Loucy (cell line): ENCODE data around the gene SPOCK1.
"Not testable (repeated sequence)": the region's sequence is repeated elsewhere in the genome, so short reads cannot be mapped to it uniquely, and the experiment has no call there.

Experiments used
- H2AFZ ChIP-seq: fragments of 200-600 bp; sonication (generic); 2 replicates; pipeline ENCODE4 v1.6.0; 2016; ENCODE audit warnings: antibody characterized with exemption, mild to moderate bottlenecking, low read length, moderate library complexity
- H3F3A ChIP-seq: fragments of 200-600 bp; 2 replicates; pipeline ENCODE4 v1.6.0; 2016; ENCODE audit warnings: antibody characterized with exemption, low read depth, mild to moderate bottlenecking
- H3K27me3 ChIP-seq: fragments of 200-600 bp; sonication (generic); 2 replicates; pipeline ENCODE4 v1.6.1; 2014; ENCODE audit warnings: low read length, mild to moderate bottlenecking; ENCODE audit not compliant: insufficient read depth, poor library complexity, severe bottlenecking
- H3K36me3 ChIP-seq: fragments of 200-600 bp; sonication (generic); 2 replicates; pipeline ENCODE4 v1.6.1; 2016; ENCODE audit warnings: low read length; ENCODE audit not compliant: insufficient read depth
- H3K4me1 ChIP-seq: fragments of 200-600 bp; sonication (generic); 2 replicates; pipeline ENCODE4 v1.5.1; 2014; ENCODE audit warnings: low read length, mild to moderate bottlenecking; ENCODE audit not compliant: insufficient read depth, poor library complexity, severe bottlenecking
- H3K4me2 ChIP-seq: fragments of 200-600 bp; sonication (generic); 2 replicates; pipeline ENCODE4 v1.6.0; 2014; ENCODE audit warnings: antibody characterized with exemption, low read length, low read depth, mild to moderate bottlenecking; ENCODE audit not compliant: poor library complexity, severe bottlenecking
- H3K4me3 ChIP-seq: fragments of 200-600 bp; sonication (generic); 2 replicates; pipeline ENCODE4 v1.5.1; 2014; ENCODE audit warnings: low read length, mild to moderate bottlenecking, mixed read lengths; ENCODE audit not compliant: poor library complexity, severe bottlenecking
- H3K79me2 ChIP-seq: fragments of 200-600 bp; sonication (generic); 2 replicates; pipeline ENCODE4 v1.6.1; 2014; ENCODE audit warnings: low read length; ENCODE audit not compliant: insufficient read depth
- H3K9ac ChIP-seq: fragments of 200-600 bp; sonication (generic); 2 replicates; pipeline ENCODE4 v1.6.0; 2014; ENCODE audit warnings: mild to moderate bottlenecking, low read depth, low read length, moderate library complexity; ENCODE audit not compliant: poor library complexity, severe bottlenecking
- H3K9me2 ChIP-seq: fragments of 200-600 bp; sonication (generic); replicated peaks from 2 replicates; pipeline ENCODE4 v1.6.1; 2016; ENCODE audit warnings: low read depth, low read length, mixed read lengths
- H3K9me3 ChIP-seq: fragments of 200-600 bp; sonication (generic); 2 replicates; pipeline ENCODE4 v1.6.1; 2014; ENCODE audit warnings: mild to moderate bottlenecking, antibody characterized with exemption, low read length, low read depth; ENCODE audit not compliant: insufficient read depth
- H4K20me1 ChIP-seq: fragments of 200-600 bp; sonication (generic); 2 replicates; pipeline ENCODE4 v1.6.0; 2014; ENCODE audit warnings: antibody characterized with exemption, low read length, mild to moderate bottlenecking; ENCODE audit not compliant: insufficient read depth, poor library complexity, severe bottlenecking
- CTCF ChIP-seq: fragments of 200-600 bp; sonication (generic); conservative IDR thresholded peaks from 2 replicates; pipeline ENCODE4 v1.5.1; 2014; ENCODE audit warnings: mild to moderate bottlenecking, antibody characterized with exemption, low read length
- EZH2phosphoT487 ChIP-seq: fragments of 200-600 bp; IDR thresholded peaks from 2 replicates; pipeline ENCODE4 v1.6.1; 2018; ENCODE audit warnings: antibody characterized with exemption, mild to moderate bottlenecking, moderate library complexity, borderline replicate concordance

SPOCK1 gene

GRCh38 chr5:137498736-137499505 is at the start of gene SPOCK1:
SPOCK1 (minus strand) TSS chr5:137499326.
- Histone ChIP-seq H3K79me2 (no peaks in the 10 kb centered on the region), H3K27me3 (no peaks in the 10 kb centered on the region), H3K9me2 (no peaks in the 10 kb centered on the region), H2AFZ (no peak within 1 kb of the TSS), H4K20me1 (no peaks in the 10 kb centered on the region), H3K36me3 (no peaks in the 10 kb centered on the region), H3K4me3 (no peak within 1 kb of the TSS), H3K4me1 (no peaks in the 10 kb centered on the region), H3F3A (no peaks in the 10 kb centered on the region), H3K4me2 (no peak within 1 kb of the TSS), H3K9me3 (no peaks in the 10 kb centered on the region), H3K9ac (no peak within 1 kb of the TSS)
- TF ChIP-seq EZH2phosphoT487 (no peak), CTCF (no peak)

GRCh38 chr5:137545956-137546355 is 46.8 kb upstream of the SPOCK1 start:
- Histone ChIP-seq H3K4me1 (no peaks in the 10 kb centered on the region), H3K9me2 (no peaks in the 10 kb centered on the region), H3K27me3 (no peaks in the 10 kb centered on the region), H3K9me3 (no peaks in the 10 kb centered on the region), H3K4me3 (no peak overlapping the region), H4K20me1 (no peaks in the 10 kb centered on the region), H3F3A (no peaks in the 10 kb centered on the region), H3K9ac (no peak overlapping the region), H3K79me2 (no peaks in the 10 kb centered on the region), H3K4me2 (no peak overlapping the region), H3K36me3 (no peaks in the 10 kb centered on the region), H2AFZ (no peak overlapping the region)
- TF ChIP-seq CTCF (no peak), EZH2phosphoT487 (no peak)

DNA sequence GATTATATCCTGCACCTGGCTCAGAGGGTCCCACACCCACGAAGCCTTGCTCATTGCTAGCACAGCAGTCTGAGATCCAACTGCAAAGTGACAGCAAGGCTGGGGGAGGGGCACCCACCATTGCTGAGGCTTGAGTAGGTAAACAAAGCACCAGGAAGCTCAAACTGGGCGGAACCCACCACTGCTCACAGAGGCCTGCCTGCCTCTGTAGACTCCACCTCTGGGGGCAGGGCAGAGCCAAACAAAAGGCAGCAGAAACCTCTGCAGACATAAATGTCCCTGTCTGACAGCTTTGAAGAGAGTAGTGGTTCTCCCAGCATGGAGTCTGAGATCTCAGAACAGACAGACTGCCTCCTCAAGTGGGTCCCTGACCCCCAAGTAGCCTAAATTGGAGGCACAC is 36.3 kb upstream of the SPOCK1 start:
- H3K9me3 ChIP-seq, H3F3A ChIP-seq, H3K4me3 ChIP-seq, H2AFZ ChIP-seq, H3K9me2 ChIP-seq, H4K20me1 ChIP-seq, H3K4me1 ChIP-seq, H3K9ac ChIP-seq, H3K36me3 ChIP-seq, H3K4me2 ChIP-seq, H3K79me2 ChIP-seq, H3K27me3 ChIP-seq: not testable (repeated sequence)

GRCh38 chr5:137533963-137534362 is 34.8 kb upstream of the SPOCK1 start:
- Histone ChIP-seq H2AFZ (no peak overlapping the region), H3K36me3 (no peaks in the 10 kb centered on the region), H3K27me3 (no peaks in the 10 kb centered on the region), H3F3A (no peaks in the 10 kb centered on the region), H3K4me3 (no peak overlapping the region), H4K20me1 (no peaks in the 10 kb centered on the region), H3K4me2 (no peak overlapping the region), H3K4me1 (no peaks in the 10 kb centered on the region), H3K9ac (no peak overlapping the region), H3K9me2 (no peaks in the 10 kb centered on the region), H3K9me3 (no peaks in the 10 kb centered on the region), H3K79me2 (no peaks in the 10 kb centered on the region)
- no peak for TF ChIP-seq EZH2phosphoT487
- TF ChIP-seq CTCF, result no peak
